Esophagus muscularis mucosa (tissue), 4 donors: Measurements from ENCODE around the gene TLCD1. TPM values are rescaled to one million over a fixed set of nuclear protein-coding genes. Genes with fewer than 3 reads are reported as not detected.
"Not testable (repeated sequence)": the region's sequence is repeated elsewhere in the genome, so short reads cannot be mapped to it uniquely, and the experiment has no call there.

Experiments used
- DNase-seq: peaks from one replicate; pipeline ENCODE4 v3.0.0-alpha.2; 2017; ENCODE audit errors: extremely low spot score
- H3K27ac ChIP-seq, 4 donors: fragments of 200-600 bp; sonication (generic); replicated peaks in 1 of 4; 1 replicate in 3 of 4; 2 replicates in 1 of 4; pipeline ENCODE4 v1.5.1; 2016 to 2019; ENCODE audit warnings: mild to moderate bottlenecking in 1 of 4
- H3K27me3 ChIP-seq, 4 donors: fragments of 200-600 bp; sonication (generic); one replicate each; pipeline versions ENCODE4 v1.5.1 to v1.6.0; 2016 to 2019
- H3K36me3 ChIP-seq, 4 donors: fragments of 200-600 bp; sonication (generic); one replicate each; pipeline ENCODE4 v1.5.1; 2016 to 2019
- H3K4me1 ChIP-seq, 4 donors: fragments of 200-600 bp; sonication (generic); one replicate each; pipeline ENCODE4 v1.5.1; 2016 to 2019
- H3K4me3 ChIP-seq, 4 donors: fragments of 200-600 bp; sonication (generic); 1 replicate in 2 of 4; 2 replicates in 2 of 4; pipeline ENCODE4 v1.5.1; 2016 to 2019; ENCODE audit warnings: mild to moderate bottlenecking in 4 of 4, moderate library complexity in 1 of 4
- H3K9me3 ChIP-seq, 4 donors: fragments of 200-600 bp; sonication (generic); 1 replicate in 3 of 4; 2 replicates in 1 of 4; pipeline ENCODE4 v1.5.1; 2016 to 2019
- EP300 ChIP-seq: sonication (generic); formaldehyde crosslinking; IDR thresholded peaks from one replicate; pipeline ENCODE4 v1.6.1; 2017; ENCODE audit warnings: antibody characterized with exemption
- POLR2A ChIP-seq: fragments of 450-650 bp; IDR thresholded peaks from one replicate; pipeline ENCODE4 v1.6.1; 2017; ENCODE audit warnings: antibody characterized with exemption, moderate library complexity, mild to moderate bottlenecking, low read depth
- POLR2AphosphoS5 ChIP-seq, 2 donors: sonication (generic); formaldehyde crosslinking; IDR thresholded peaks; one replicate each; pipeline ENCODE4 v1.6.1; 2017; ENCODE audit warnings: antibody characterized with exemption in 2 of 2
- WGBS: methylation state at CpG from one replicate; pipeline ENCODE4 v1.1.5; 2018; 5-methylcytosine and 5-hydroxymethylcytosine counted together
- intact Hi-C: fragments of 100-400 bp; cut with DNase I; formaldehyde crosslinking; loops from one replicate; pipeline ENCODE4 v1.15.1; 2023
- total RNA-seq, 4 donors: library from RNA; depleted of rRNA; stranded (reverse); fragments of >200 nt; gene quantifications; one replicate each; pipeline versions ENCODE4 v1.1.0 to v1.2.1, GENCODE V29; 2016
- TF ChIP-seq, protein P1 (sequence below), 3 experiments: fragments of 200-600 bp in 2 of 3; fragments of 450-650 bp in 1 of 3; sonication (generic) in 2 of 3; IDR thresholded peaks; one replicate each; pipeline ENCODE4 v1.5.1; 2017 to 2019; ENCODE audit warnings: antibody characterized with exemption in 3 of 3, mild to moderate bottlenecking in 2 of 3, moderate library complexity in 1 of 3

TLCD1 gene
- total RNA-seq, 4 donors from 2014 or later: 1.0 to 1.5 (median 1.3) TPM; not detected in 1

DNA sequence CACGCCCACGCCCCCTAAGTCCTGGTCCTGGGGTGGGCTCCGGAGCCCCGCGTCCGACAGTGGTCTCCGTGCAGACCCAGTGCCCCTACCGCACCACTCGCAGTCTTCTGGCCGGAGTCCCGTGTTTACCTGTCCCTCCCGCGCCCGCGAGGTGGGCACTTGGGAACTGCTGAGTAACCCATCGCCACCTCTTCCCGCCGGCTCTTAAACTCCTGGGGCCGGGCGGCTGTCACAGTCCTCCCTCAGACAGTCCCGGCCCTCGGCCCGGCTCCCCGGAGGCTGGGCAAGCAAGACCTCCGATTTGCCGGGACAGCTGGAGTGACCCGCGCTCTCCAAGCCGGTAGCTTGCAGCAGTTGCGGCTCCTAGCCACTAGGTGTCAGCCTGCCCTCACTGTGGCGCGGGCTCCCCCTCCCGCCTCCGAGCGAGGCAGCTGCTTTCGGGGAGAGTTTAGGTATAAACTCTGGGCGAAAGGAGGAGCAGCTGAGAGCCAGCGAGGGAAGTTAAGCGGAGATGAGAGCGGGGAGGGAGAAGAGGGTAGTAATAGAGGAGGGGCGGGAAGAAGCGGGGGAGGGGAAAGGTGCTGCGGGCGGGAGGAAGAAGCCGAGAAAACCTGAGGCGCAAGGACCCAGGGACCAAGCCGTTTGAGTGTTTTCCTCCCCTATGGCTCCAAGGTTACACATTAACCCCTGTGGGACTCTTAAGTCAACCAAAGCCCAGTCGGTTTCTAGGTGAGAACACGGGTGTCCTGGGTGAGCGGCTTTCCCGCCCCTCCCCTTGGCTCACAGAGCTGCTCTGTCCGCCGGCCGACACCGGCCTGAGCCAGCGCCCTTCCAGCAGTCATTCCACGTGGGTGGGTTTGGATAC is 826 bp upstream of the TLCD1 start:
- intact Hi-C loops: loop anchor here (2.0 kb wide), 1 partner anchor 22 kb away; no protein-coding TSS in a partner anchor
- peaks cover 26 to 33% (median 31%) of the 10 kb centered on the region in 4 donors for H3K36me3 ChIP-seq
- peak overlapping the region; percentile 95 to 98 (median 96) for H3K27ac ChIP-seq
- peak; percentile 98 for DNase-seq
- 2% methylated on average over 46 of the region's 57 CpGs for WGBS
- H3K4me1 ChIP-seq: peaks cover 31 to 57% (median 53%) of the 10 kb centered on the region in 4 donors
- peak overlapping the region; percentile 72 to 98 (median 76) for H3K4me3 ChIP-seq
- no peaks in the 10 kb centered on the region for H3K27me3 ChIP-seq
- H3K9me3 ChIP-seq: no peaks in the 10 kb centered on the region
- TF ChIP-seq, protein P1, sequence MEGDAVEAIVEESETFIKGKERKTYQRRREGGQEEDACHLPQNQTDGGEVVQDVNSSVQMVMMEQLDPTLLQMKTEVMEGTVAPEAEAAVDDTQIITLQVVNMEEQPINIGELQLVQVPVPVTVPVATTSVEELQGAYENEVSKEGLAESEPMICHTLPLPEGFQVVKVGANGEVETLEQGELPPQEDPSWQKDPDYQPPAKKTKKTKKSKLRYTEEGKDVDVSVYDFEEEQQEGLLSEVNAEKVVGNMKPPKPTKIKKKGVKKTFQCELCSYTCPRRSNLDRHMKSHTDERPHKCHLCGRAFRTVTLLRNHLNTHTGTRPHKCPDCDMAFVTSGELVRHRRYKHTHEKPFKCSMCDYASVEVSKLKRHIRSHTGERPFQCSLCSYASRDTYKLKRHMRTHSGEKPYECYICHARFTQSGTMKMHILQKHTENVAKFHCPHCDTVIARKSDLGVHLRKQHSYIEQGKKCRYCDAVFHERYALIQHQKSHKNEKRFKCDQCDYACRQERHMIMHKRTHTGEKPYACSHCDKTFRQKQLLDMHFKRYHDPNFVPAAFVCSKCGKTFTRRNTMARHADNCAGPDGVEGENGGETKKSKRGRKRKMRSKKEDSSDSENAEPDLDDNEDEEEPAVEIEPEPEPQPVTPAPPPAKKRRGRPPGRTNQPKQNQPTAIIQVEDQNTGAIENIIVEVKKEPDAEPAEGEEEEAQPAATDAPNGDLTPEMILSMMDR (IDR thresholded peaks at IDR 0.05): peak; percentile 98 to 100 (median 100)
- TF ChIP-seq POLR2AphosphoS5 (IDR thresholded peaks at IDR 0.05): peak; percentile 63 to 81
- TF ChIP-seq POLR2A: no peak

DNA sequence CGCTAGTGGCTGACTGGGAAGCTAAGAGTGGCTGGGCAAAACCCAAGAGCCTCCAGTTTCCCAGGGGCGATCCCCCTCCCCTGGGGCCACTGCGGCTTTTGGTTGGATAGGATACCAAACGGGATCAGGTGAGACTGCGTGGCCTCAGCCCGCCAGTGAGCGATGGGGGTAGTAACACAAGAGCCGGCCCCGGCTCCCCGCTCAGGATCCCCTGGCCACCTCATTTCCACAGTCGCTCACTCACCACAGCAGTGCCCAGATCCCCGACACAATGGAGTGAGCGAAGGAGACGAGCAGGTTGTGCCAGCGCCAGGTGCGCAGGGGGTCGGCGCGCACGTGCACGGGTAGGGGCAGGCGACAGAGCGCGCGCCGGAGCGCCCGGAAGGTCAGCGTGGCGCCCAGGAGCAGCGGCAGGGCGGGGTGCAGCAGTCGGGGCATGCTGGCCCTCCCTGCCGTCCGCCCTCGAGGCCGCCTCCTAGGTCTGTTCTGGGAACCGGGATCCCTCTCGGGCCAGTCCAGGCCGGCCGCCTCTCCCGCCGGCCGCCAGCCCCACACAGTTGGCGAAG is 290 bp downstream of the TLCD1 start:
- Histone ChIP-seq H3K27me3 (no peaks in the 10 kb centered on the region), H3K27ac (peak overlapping the region; percentile 95 to 98 (median 96)), H3K4me1 (peaks cover 42 to 68% (median 64%) of the 10 kb centered on the region in 4 donors), H3K9me3 (no peaks in the 10 kb centered on the region), H3K36me3 (peaks cover 33 to 44% (median 40%) of the 10 kb centered on the region in 4 donors), H3K4me3 (peak overlapping the region; percentile 72 to 98 (median 76))
- no peak for DNase-seq
- 0% methylated on average over 1 of the region's 45 CpGs for WGBS
- intact Hi-C loops: loop anchor here (2.0 kb wide), 1 partner anchor 23 kb away; no protein-coding TSS in a partner anchor
- TF ChIP-seq EP300: no peak
- peak in 1 of 2 donors; percentile 58 for TF ChIP-seq POLR2AphosphoS5 (IDR thresholded peaks at IDR 0.05)

DNA sequence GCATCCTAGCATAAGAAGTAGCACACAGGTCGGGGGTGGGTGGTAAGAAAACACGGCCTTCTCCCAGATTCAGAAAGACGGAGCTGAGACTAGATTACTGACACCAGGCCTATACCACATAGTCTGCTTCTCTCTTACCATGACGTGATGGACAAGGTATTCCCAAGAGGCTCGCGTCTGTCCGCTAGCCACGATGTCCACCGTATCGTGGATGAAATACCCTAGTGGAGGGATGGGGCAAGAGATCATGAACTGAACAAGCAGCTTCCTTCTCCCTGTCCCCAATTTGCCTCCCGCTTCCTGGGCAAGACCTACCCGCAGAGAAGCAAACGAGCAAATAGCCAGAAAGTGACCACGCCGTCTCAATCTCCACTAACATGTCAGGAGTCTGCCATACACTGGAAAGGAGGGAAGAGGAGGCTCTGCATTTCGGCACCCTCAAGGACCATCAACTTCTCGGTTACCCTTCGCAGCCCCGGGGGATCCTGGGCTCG is 820 bp downstream of the TLCD1 start:
- Histone ChIP-seq H3K36me3 (peaks cover 33 to 44% (median 40%) of the 10 kb centered on the region in 4 donors), H3K4me3 (peak overlapping the region; percentile 72 to 98 (median 76)), H3K27me3 (no peaks in the 10 kb centered on the region), H3K27ac (peak overlapping the region; percentile 95 to 98 (median 96)), H3K4me1 (peaks cover 46 to 73% (median 69%) of the 10 kb centered on the region in 4 donors), H3K9me3 (no peaks in the 10 kb centered on the region)
- intact Hi-C loops: no loop called here
- WGBS: 45% methylated on average over 15 of the region's 20 CpGs
- no peak for DNase-seq
- TF ChIP-seq EP300 (no peak), POLR2A (no peak), POLR2AphosphoS5 (IDR thresholded peaks at IDR 0.05) (no peak)
- TF ChIP-seq, protein P1 (IDR thresholded peaks at IDR 0.05): no peak

DNA sequence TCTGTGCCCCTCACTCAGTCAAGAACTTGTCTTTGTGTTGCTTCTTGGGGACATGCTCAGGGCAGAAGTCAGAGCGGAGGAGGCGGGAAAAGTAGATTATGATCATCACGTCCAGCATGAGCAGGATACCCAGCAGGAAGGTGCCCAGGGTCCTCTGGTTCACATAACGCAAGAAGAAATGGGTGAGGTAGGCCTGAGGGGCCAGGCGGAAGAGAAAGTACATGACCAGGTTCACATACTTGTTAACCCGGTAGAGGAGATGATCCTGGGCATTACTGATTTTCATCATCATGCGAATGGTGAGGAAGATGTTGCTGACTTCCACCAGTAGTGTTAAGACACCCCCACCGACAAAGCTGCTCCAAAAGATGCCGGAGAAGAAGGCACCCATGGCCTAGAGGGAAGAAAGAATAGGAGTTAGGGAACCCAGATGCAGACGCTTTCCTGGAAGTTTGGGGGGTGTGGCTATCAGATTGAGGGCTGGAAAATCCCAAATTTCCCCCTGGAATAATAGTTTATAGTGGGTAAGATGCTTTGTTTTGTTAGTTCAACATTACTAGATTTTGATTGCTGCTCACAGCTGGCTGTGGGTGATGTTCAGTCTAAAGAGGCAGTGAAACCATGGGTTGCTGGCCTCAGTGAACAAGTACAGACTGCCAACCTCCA is 1.4 kb downstream of the TLCD1 start:
- WGBS: 79% methylated on average over 10 of the region's 10 CpGs
- Histone ChIP-seq H3K9me3 (no peaks in the 10 kb centered on the region), H3K27me3 (no peaks in the 10 kb centered on the region), H3K4me3 (no peak overlapping the region), H3K4me1 (peaks cover 46 to 76% (median 69%) of the 10 kb centered on the region in 4 donors), H3K36me3 (peaks cover 33 to 44% (median 40%) of the 10 kb centered on the region in 4 donors), H3K27ac (peak overlapping the region in 3 of 4 donors; percentile 95 to 98 (median 97))
- TF ChIP-seq EP300 (no peak), POLR2A (no peak), POLR2AphosphoS5 (IDR thresholded peaks at IDR 0.05) (no peak)
- TF ChIP-seq, protein P1 (IDR thresholded peaks at IDR 0.05): no peak
- intact Hi-C loops: loop anchor here (5.0 kb wide), 1 partner anchor 38 kb away; no protein-coding TSS in a partner anchor
- no peak for DNase-seq

DNA sequence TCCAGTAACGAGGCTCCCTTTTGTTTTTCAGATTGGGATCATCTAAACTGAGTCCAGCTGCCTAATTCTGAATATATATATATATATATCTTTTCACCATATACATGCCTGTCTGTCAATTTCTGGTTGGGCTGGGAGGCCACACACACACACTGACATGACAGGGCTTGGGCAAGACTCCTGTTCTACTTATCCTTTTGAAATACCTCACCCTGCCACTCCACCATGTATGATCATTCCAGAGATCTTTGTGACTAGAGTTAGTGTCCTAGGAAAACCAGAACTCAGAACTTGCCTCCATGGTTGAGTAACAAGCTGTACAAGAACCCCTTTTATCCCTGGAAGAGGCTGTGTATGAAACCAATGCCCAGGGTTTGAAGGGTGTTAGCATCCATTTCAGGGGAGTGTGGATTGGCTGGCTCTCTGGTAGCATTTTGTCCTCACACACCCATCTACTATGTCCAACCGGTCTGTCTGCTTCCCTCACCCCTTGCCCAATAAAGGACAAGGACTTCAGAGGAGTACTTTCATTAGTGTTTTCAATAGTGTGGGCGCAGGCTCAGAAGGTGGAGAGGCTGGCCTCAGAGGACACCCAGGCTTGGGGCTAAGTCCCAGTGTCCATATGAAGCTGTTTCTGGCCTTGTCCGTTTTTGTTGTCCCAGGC is 2.1 kb downstream of the TLCD1 start:
- peaks cover 33 to 44% (median 40%) of the 10 kb centered on the region in 4 donors for H3K36me3 ChIP-seq
- H3K9me3 ChIP-seq, H3K27me3 ChIP-seq, DNase-seq, H3K4me3 ChIP-seq, H3K27ac ChIP-seq: not testable (repeated sequence)
- peaks cover 50 to 75% (median 67%) of the 10 kb centered on the region in 4 donors for H3K4me1 ChIP-seq
- WGBS: 64% methylated on average over 4 of the region's 4 CpGs
- intact Hi-C loops: loop anchor here (5.0 kb wide), 1 partner anchor 38 kb away; no protein-coding TSS in a partner anchor
